ENCODE data around the gene TMC8.
"Not testable (repeated sequence)": the region's sequence is repeated elsewhere in the genome, so short reads cannot be mapped to it uniquely, and the experiment has no call there.

The TMC8 gene

DNA sequence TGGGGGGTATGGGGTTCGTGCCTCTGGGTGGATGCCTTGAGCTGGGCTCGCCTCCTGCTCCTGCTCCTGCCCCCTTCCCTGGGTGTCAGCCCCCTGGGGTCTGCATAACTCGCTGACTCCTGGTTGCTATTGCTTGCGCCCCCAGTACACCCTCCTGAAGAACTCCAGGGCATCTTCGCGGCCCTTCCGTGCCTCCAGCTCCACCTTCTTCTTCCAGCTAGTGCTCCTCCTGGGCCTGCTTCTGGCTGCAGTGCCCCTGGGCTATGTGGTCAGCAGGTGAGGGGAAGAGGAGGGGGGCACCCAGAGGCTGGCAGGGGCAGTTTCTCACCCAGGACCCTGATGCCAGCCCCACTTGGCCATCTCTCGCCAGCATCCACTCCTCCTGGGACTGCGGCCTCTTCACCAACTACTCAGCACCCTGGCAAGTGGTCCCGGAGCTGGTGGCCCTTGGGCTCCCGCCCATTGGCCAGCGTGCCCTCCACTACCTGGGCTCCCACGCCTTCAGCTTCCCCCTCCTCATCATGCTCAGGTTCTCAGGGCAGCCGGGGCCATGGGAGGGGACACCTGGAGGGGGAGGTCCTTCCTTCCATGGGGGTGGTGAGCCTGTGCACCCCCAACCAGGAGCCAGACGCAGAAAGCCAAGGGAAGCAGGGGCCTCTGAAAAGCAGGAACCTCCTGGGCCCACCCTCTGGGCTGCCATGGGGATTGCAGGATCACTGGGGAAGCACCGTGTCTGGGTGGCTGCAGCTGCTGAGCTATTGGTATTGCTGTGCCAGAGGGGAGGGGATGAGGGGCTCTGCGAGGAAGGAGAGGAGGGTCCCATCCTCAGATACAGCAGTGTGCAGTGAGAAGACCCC is 7.9 kb downstream of the TMC8 start:
- ATAC-seq, result no peak

DNA sequence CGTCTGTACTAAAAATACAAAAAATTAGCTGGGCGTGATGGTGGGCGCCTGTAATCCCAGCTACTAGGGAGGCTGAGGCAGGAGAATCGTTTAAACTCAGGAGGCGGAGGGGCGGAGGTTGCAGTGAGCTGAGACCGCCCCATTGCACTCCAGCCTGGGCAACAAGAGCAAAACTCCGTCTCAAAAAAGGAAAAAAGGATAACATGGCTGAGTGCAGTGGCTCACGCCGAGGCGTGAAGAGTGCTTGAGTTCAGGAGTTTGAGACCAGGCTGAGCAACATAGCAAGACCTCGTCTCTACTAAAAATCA is 9.2 kb downstream of the TMC8 start:
- ATAC-seq, result not testable (repeated sequence)

GRCh38 chr17:78140169-78141051 is 9.8 kb downstream of the TMC8 start:
- peak; percentile 85 to 88 for ATAC-seq

DNA sequence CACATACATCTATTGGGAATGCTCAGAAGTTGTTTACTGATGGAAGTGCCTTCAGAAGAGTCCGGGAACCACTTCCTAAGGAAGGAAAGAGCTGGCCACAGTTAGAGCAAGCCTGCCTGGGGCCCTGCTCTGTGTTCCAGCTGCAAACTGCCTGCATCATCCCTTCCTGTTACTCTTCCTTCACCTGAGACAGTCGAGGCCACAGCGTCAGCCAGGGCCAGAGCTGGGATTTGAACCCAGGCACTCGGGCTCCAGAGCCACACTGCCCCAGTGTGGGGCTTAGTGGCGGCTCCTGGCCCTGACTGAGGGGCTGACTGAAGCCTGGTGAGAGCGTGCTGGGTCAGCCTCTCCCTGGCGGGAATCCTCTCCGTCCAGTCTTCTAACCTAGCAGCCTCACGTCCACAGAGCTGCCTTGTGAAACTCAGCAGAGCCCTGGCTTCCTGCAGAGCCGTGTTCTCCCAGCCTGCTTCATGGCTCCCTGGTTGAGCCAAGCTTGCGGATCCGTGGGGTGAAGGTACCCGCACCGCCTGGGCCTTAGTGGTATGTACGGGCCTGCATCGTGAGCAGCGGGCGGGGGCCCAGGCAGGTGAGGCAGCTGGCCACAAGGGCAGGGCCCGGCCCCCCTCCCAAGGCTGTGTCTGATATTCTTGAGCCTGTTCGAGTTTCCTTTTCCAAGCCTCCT is 11.0 kb downstream of the TMC8 start:
- no peak for ATAC-seq

DNA sequence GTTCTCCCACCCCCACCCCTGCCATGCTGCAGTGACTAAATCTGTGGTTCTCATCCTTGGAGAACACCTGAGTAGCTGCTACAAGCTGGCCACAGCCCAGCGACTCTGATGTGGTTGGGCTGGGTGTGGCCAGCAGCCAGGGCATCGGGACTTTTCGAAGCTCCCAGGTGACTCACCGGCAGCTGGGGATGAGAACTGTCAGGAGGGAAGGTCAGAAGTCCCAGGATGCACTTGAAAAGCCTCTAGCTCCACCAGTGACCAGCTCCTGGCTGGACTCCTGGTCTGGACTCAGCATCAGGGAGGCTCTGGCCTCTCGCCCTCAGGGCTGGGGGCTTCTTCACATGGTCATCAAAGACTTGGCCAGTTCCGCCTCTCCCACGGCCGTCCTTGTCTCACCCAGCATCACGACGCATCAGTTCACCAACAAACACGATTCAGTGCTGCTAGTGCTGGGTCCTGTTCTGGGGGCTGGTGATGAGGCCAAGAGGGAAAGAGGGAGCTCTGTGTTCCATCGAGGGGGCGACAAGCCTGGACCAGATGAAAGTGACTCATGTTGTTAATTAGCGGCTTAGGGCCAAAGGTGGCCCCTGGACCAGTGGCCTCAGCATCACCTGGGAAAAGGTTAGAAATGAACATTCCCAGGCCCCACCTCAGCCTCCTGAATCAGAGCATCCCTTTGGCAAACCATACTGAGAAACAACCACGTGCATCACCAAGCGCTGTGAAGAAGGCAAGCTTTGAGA is 11.7 kb downstream of the TMC8 start:
- ATAC-seq, result no peak

GRCh38 chr17:78143214-78144146 is 12.9 kb downstream of the TMC8 start:
- no peak for ATAC-seq

GRCh38 chr17:78144147-78144719 is 13.7 kb downstream of the TMC8 start:
- ATAC-seq, result no peak

DNA sequence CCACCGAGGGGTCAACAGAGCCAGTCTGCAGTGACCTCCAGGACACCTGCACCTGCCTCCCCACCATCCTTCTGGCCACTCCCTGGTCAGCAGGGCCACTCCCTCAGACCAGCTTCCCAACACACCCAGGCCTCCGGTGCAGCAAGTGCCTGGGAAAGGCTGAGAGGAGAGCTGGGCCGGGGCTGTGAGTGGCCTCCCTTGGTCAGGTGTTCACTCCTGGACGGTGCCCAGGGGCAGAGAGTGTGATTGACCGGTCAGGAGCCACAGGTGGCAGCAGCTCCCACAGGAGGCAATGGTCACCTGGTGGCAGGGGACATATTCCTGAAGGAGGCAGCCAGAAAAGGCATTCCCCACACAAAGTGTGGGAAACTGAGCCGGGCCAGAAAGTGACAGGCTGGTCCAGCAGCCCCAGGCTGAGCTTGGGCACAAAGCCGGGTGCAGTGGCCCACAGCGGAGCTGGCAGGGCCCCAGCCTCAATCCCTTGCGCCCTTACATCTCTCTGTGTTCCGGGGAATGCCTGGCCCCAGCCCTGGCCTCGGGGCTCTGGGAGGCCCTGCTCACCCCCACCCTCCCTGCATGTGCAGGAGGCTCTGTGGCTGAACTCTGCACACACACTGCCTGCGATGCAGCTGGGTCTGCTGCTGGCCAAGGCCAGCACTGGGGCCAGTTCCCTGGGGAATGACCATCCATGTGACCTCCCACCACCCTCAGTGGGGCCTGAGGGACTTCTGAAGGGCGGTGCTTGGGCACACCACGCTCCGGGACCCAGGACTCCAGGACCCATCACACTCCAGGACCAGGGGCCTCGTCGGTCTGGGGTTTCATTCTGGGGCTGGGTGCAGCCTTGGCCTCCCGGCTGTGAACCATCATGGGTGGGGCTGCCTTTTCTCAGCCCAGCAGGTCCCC is 14.4 kb downstream of the TMC8 start:
- ATAC-seq, result no peak

- ATAC-seq, result no peak
These were observed 15.9 kb downstream of the TMC8 start for GRCh38 chr17:78146471-78146869.

DNA sequence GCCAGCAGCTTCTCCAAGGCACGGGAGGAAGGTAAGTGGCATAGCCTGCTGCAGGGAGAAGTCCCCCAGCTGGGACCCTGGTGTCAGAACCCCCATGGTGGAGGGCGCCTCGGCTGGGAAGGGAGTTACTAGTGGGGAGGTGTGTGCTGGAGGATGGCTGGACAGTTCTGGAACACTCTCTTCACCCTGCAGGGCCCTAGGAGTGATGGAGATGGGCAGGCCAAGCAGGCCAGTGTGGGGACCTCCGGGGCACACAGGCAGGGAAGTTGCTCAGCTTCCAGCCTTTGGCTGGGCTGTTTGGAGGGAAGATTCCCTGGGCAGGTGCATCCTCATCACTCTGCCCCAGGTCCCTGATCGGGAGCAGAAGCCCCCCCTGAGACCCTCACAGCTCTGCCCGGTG is 16.3 kb downstream of the TMC8 start:
- ATAC-seq, result no peak

- ATAC-seq, result peak; percentile 44 to 46
These were observed 16.9 kb downstream of the TMC8 start for GRCh38 chr17:78147315-78147998.

DNA sequence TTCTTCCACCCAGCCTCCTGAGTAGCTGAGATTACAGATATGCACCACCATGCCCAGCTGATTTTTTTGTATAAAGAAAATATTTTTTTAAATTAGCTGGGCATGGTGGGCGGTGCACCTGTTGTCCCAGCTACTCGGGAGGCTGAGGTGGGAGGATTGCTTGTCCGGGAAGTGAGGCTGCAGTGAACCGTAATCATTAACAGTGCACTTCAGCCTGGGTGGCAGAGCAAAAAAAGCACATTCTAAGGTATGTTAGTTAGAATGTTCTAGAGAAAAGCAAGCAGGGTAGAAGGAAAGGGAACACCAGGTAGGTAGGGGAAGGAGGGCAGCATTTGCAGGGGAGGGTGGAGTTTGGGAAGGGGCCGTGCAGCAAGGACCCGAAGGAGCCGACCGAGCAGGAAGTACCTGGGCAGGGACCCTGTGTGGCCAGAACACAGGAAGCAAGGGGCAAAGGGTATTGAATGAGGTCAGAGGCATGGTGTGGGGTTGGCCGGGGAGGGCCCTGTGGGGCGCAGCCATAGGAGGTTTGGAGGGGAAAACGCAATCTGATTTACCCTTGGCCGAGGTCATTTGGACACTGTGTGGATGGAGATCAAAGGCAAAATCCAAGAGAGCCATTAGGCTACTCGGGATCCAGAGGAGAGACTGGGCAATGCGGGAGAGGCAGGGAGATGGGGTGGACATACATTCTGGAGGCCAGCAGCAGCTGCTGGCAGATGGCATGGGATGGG is 17.9 kb downstream of the TMC8 start:
- ATAC-seq, result no peak

- ATAC-seq, result no peak
These were observed 21.0 kb downstream of the TMC8 start for GRCh38 chr17:78151514-78152008.

GRCh38 chr17:78154903-78155811 is 24.6 kb downstream of the TMC8 start:
- ATAC-seq, result peak; percentile 52 to 59

GRCh38 chr17:78159575-78160158 is 29.1 kb downstream of the TMC8 start:
- peak; percentile 71 to 83 for ATAC-seq

DNA sequence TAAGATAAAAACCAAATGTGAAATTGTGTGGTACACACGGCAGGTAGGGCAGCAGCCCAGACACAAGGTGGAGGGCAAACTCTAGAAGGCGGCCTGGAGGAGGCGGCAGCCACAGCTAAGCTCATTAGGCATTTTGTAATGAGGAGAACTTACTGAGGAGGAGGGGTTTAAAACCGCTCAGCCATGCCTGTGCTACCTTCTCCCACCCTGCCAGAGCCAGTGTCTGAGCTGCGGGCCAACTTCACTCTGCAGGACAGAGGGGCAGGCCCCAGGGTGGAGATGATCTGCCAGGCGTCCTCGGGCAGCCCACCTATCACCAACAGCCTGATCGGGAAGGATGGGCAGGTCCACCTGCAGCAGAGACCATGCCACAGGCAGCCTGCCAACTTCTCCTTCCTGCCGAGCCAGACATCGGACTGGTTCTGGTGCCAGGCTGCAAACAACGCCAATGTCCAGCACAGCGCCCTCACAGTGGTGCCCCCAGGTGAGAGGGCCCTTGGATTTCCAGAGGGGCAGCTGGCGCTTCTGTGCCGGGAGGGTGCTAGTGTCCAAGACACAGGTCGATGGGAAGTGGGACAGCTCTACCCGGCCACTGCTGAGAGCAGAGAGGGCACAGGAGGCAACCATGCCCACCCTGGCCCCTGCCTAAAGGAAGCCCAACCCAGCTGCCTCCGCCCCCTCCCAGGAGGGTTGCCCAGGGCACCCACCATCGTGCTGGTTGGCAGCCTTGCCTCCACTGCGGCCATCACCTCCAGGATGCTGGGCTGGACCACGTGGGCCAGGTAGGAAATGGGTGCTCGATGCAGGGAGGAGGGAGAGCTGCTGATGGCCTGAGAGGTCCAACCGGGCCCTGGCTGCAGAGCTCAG is 33.5 kb downstream of the TMC8 start:
- no peak for ATAC-seq

Data from activated CD4-positive, CD25-positive, alpha-beta regulatory T cell treated with anti-CD3 and anti-CD28 coated beads, Interleukin-2, amount 50 U/mL, for 24 hours (primary cell).